GM12865 (cell line): Measurements from ENCODE around the gene CCDC73.

ENCODE experiments used
- DNase-seq: peaks from one replicate; pipeline ENCODE4 v3.0.0; 2010; ENCODE audit warnings: low read depth
- H3K4me3 ChIP-seq: 2 replicates; pipeline ENCODE4 v1.5.1; 2011; ENCODE audit warnings: mild to moderate bottlenecking, low read depth, low read length, control low read depth
- TF ChIP-seq, protein P1 (sequence below): IDR thresholded peaks from 2 replicates; pipeline ENCODE4 v1.5.1; 2011; ENCODE audit warnings: low read length, control low read depth, low read depth, inconsistent platforms; ENCODE audit not compliant: insufficient read depth; ENCODE audit errors: missing control alignments

CCDC73 gene

DNA sequence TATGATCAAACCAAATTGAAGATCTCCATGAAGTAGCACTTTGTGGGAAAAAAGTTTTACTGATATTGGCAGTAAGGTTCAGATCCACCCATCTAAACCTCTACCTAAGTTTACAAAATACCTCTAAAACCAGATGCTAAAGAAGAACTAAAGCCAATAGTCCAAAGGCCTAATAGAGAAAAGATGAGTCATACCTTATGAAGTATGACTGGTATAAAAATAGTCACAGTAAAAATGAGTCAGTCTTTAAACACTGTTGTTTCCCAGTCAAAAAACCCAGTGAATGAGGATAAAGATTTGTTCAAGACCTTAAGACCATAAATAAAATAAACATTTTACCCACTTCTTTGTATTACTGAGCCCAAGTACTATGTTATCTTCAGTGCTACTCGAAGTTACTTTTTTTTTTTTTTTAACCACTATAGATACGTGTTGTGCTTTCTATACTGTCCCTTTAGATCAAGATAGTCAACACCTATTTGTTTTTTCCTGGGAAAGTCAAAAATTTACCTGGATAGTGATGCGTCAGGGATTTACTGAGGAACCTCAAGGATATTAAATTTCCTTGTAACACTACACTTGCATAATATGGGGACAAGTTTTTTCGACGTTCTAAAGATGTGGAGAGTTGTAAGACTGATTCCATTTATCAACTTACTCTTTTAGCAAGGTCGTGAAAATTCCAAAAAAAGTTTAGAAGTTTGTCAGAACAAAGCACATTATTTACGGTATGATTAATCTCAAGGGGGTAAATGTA is 87.3 kb downstream of the CCDC73 start:
- H3K4me3 ChIP-seq: no peak overlapping the region
- TF ChIP-seq, protein P1, sequence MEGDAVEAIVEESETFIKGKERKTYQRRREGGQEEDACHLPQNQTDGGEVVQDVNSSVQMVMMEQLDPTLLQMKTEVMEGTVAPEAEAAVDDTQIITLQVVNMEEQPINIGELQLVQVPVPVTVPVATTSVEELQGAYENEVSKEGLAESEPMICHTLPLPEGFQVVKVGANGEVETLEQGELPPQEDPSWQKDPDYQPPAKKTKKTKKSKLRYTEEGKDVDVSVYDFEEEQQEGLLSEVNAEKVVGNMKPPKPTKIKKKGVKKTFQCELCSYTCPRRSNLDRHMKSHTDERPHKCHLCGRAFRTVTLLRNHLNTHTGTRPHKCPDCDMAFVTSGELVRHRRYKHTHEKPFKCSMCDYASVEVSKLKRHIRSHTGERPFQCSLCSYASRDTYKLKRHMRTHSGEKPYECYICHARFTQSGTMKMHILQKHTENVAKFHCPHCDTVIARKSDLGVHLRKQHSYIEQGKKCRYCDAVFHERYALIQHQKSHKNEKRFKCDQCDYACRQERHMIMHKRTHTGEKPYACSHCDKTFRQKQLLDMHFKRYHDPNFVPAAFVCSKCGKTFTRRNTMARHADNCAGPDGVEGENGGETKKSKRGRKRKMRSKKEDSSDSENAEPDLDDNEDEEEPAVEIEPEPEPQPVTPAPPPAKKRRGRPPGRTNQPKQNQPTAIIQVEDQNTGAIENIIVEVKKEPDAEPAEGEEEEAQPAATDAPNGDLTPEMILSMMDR: no peak
- DNase-seq: peak; percentile 30

DNA sequence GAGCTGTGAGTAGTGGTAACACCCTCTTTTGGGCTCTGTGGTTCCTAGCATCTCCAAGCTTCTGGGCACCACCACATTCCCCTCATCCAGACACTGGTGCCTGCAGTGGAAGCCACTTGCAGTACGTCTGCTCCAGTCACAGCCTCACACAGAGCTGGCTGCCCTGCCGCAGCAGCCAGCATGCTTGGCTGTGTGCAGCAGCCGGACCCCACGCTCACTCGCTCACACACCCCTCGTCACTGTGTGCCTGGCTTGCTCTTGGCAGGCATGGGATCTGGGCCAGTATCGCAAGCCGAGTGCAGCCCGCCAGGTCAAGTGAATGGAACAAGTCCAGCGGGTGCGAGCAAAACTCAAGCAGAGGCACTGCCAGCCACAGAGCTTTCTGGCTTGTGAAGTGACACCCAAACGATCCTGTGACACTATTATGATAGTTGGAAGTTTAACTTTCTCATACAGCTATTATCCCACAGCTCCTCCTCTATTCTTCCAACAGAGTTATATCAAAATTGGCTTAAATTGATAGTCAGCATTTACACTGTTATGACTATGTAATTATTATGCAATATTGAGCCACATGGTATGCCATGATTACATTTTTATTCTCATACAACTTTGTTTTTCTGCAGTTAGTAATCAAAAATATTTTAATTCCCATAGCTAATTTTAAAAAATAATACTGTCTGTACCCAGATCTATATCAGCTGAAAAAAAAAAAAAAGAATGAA is 89.0 kb downstream of the CCDC73 start:
- no peak overlapping the region for H3K4me3 ChIP-seq
- DNase-seq: no peak
- TF ChIP-seq, protein P1: no peak

DNA sequence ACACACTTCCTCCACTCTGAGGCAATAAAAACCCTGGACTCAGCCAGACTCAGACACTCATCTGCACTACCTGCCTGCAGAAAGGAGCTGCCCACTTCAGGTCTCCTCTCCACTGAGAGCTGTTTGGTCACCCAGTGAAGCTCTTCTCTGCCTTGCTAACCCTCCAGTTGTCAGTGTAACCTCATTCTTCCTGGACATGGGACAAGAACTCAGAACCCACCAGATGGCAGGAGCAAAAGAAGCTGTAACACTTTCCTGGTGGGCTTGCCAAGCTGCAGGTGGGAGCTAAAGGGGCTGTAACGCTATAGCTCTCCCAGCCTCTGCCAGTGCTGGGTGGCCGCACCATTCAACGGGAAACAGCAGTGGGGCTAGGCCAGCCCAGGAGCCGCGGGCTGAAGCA is 89.7 kb downstream of the CCDC73 start:
- no peak for DNase-seq
- H3K4me3 ChIP-seq: no peak overlapping the region
- TF ChIP-seq, protein P1: no peak

DNA sequence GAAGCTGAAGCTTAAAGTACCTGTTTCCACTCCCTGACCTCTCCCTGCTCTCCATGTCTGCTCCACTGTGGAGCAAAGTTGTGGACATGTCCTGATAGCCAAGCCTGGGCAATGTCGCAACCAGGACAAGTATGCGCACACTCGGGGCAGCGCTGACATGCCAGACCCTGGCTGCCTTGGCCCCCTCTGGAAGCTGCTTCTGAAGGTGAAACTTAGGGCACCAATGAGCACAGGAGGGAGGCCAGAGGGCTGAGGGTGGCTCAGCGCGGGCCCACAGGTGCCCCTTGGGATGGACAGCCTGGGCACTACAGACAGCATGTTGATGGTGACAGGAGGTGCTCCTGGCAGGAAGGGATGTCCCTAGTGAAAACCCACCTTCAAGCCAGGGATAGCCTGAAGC is 90.2 kb downstream of the CCDC73 start:
- TF ChIP-seq, protein P1: no peak
- no peak for DNase-seq
- H3K4me3 ChIP-seq: no peak overlapping the region

DNA sequence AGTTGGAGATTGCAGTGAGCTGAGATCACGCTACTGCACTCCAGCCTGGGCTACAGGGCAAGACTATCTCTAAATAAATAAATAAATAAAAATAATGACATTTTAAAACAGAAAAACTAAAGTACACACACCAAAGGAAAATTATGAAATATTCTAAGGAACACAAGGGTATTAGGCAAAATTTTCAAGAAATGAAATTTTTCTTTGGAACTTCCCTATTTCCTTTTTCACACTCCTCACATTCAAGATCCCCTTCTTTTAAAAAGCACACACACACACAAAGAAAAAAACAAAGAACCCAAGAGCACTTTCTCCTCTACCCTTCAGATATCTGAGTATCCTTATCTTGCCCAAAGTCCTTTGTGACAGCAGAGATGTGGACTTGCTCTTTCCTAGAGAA is 92.8 kb downstream of the CCDC73 start:
- H3K4me3 ChIP-seq: no peak overlapping the region
- TF ChIP-seq, protein P1: no peak
- DNase-seq: no peak

DNA sequence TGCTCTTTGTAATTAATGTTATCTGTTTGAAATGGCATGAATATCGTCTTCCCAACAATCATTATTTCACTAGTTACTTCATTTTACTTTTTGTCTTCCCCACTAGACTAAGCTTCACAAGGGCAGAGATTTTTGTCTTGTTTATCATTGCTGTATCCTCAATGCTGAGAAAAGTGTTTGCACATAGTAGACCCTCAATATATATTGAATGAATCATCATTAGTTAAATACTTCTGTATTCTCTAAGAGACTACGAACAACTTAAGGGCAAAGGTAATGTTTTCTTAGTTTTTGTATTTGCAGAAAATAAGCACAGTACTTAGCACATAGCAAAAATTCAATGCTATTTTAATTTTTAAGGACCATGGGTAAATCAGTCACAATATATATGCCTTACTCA is 95.9 kb downstream of the CCDC73 start:
- DNase-seq: no peak
- TF ChIP-seq, protein P1: no peak
- no peak overlapping the region for H3K4me3 ChIP-seq

DNA sequence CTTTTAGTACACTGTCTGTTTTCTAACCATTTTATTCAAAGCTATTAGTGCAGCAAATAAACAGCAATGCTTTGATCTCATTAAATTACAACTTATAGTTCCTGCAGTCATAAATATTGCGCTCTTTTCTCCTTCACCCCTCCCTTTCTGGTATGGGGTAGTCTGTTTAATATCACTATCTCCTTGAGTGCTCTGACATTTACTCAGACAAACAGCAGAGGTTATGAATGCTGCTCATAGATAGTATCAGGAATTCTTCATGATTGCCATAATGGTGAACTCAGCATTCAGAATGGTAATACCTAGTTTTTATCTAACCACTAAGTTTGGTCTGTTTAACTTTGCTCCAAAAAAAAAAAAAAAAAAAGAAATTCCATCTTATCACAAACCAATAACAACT is 123.4 kb downstream of the CCDC73 start:
- no peak for DNase-seq
- H3K4me3 ChIP-seq: no peak overlapping the region
- TF ChIP-seq, protein P1: no peak
